Motor neuron (in vitro differentiated cells): ENCODE measurements around the gene NOC4L. TPM values are rescaled to one million over a fixed set of nuclear protein-coding genes. Genes with fewer than 3 reads are reported as not detected.

Source experiments
- ATAC-seq, 8 experiments: fragments of 200-7000 bp; cut with Tn5 transposase; replicated peaks in 6 of 8; 2 replicates each; pipeline ENCODE4 v1.8.0; 2021; ENCODE audit warnings: mild to moderate bottlenecking in 8 of 8, moderate library complexity in 8 of 8
- H3K27ac ChIP-seq, 2 donors: fragments of 250-450 bp; sonication (Bioruptor Pico); 2 replicates each; pipeline ENCODE4 v1.9.0; 2021; ENCODE audit warnings: antibody characterized with exemption in 2 of 2, mild to moderate bottlenecking in 2 of 2, moderate library complexity in 1 of 2
- H3K4me1 ChIP-seq, 2 donors: fragments of 250-450 bp; sonication (Bioruptor Pico); replicated peaks in 1 of 2; 2 replicates each; pipeline ENCODE4 v1.6.1; 2021; ENCODE audit warnings: antibody characterized with exemption in 2 of 2, mild to moderate bottlenecking in 2 of 2, moderate library complexity in 1 of 2
- H3K4me3 ChIP-seq, 5 donors: fragments of 250-450 bp; sonication (Bioruptor Pico); 2 replicates each; pipeline ENCODE4 v1.9.0; 2021; ENCODE audit warnings: antibody characterized with exemption in 5 of 5, mild to moderate bottlenecking in 5 of 5, moderate library complexity in 4 of 5
- WGBS, 10 experiments: fragments of 450-650 bp; shearing (Covaris generic); methylation state at CpG; one replicate each; pipeline ENCODE4 v1.0.0; 2022; 5-methylcytosine and 5-hydroxymethylcytosine counted together
- in situ Hi-C, 9 experiments: fragments of 400-800 bp; cut with MboI; loops; one replicate each; pipeline ENCODE4 v1.15.0; 2021; ENCODE audit warnings: low sequenced_read_pairs in 9 of 9, low pct_unique_long_range_greater_than_20kb in 2 of 9; ENCODE audit not compliant: unreplicated experiment in 9 of 9
- total RNA-seq, 8 experiments: library from RNA; unstranded; fragments of 300-600 nt; gene quantifications; 2 replicates each; pipeline versions ENCODE4 v1.2.3 to v1.2.4, GENCODE V29; 2022

Gene NOC4L
- total RNA-seq, 8 experiments from 2014 or later, result 7.7 to 29.0 (median 16.1) TPM

GRCh38 chr12:132164426-132164825 lies 20.2 kb downstream of the NOC4L start:
- ATAC-seq, result no peak
- H3K27ac ChIP-seq, result no peak overlapping the region
- no peak overlapping the region for H3K4me3 ChIP-seq
- in situ Hi-C loops, result loop anchor here in 2 of 9 experiments (10.0 to 25.0 kb wide), 3 partner anchors 240 to 448 kb away; partner anchors contain the start of genes LRCOL1 (in 1 of the 2) and P2RX2 (in 1 of the 2)
- WGBS, 10 experiments, result 75 to 100% (median 83%) methylated on average over 1 to 6 of the region's 7 CpGs; no CpG with 5 or more reads in 2 of the 10 experiments
- H3K4me1 ChIP-seq, result no peaks in the 10 kb centered on the region

GRCh38 chr12:132165584-132165983 lies 21.3 kb downstream of the NOC4L start:
- Histone ChIP-seq H3K4me3 (no peak overlapping the region), H3K27ac (no peak overlapping the region), H3K4me1 (peaks cover 4 to 11% of the 10 kb centered on the region in 2 donors)
- ATAC-seq, result no peak
- in situ Hi-C loops, result loop anchor here in 2 of 9 experiments (10.0 to 25.0 kb wide), 3 partner anchors 239 to 447 kb away; partner anchors contain the start of genes LRCOL1 (in 1 of the 2) and P2RX2 (in 1 of the 2)
- WGBS, 10 experiments, result 86 to 100% (median 97%) methylated on average over 3 to 6 of the region's 6 CpGs; no CpG with 5 or more reads in 3 of the 10 experiments

- H3K27ac ChIP-seq, result no peak overlapping the region
- H3K4me1 ChIP-seq, result peaks cover 4 to 11% of the 10 kb centered on the region in 2 donors
- 47 to 100% (median 71%) methylated on average over 1 to 2 of the region's 2 CpGs; no CpG with 5 or more reads in 2 of the 10 experiments for WGBS, 10 experiments
- in situ Hi-C loops, result loop anchor here in 2 of 9 experiments (10.0 to 25.0 kb wide), 3 partner anchors 239 to 446 kb away; partner anchors contain the start of genes LRCOL1 (in 1 of the 2) and P2RX2 (in 1 of the 2)
- H3K4me3 ChIP-seq, result no peak overlapping the region
- ATAC-seq, result no peak
Measured at GRCh38 chr12:132166093-132166492, 21.8 kb downstream of the NOC4L start.

GRCh38 chr12:132166801-132167591 lies 22.7 kb downstream of the NOC4L start:
- in situ Hi-C loops, result loop anchor here in 2 of 9 experiments (10.0 to 25.0 kb wide), 3 partner anchors 238 to 445 kb away; partner anchors contain the start of genes LRCOL1 (in 1 of the 2) and P2RX2 (in 1 of the 2)
- H3K27ac ChIP-seq, result no peak overlapping the region
- peaks cover 4 to 11% of the 10 kb centered on the region in 2 donors for H3K4me1 ChIP-seq
- WGBS, 10 experiments, result 57 to 100% (median 82%) methylated on average over 1 to 5 of the region's 10 CpGs; no CpG with 5 or more reads in 4 of the 10 experiments
- no peak overlapping the region for H3K4me3 ChIP-seq
- ATAC-seq, result no peak

- Histone ChIP-seq H3K4me1 (peaks cover 4 to 11% of the 10 kb centered on the region in 2 donors), H3K27ac (no peak overlapping the region), H3K4me3 (no peak overlapping the region)
- in situ Hi-C loops, result loop anchor here in 2 of 9 experiments (10.0 to 25.0 kb wide), 3 partner anchors 237 to 445 kb away; partner anchors contain the start of genes LRCOL1 (in 1 of the 2) and P2RX2 (in 1 of the 2)
- WGBS, 10 experiments, result 61 to 80% (median 72%) methylated on average over 1 to 7 of the region's 30 CpGs; no CpG with 5 or more reads in 6 of the 10 experiments
- ATAC-seq, result no peak
Measured at GRCh38 chr12:132167611-132168310, 23.5 kb downstream of the NOC4L start.

- ATAC-seq, result no peak
- in situ Hi-C loops, result loop anchor here in 2 of 9 experiments (10.0 to 25.0 kb wide), 3 partner anchors 236 to 444 kb away; partner anchors contain the start of genes LRCOL1 (in 1 of the 2) and P2RX2 (in 1 of the 2)
- no peak overlapping the region for H3K4me3 ChIP-seq
- peaks cover 4 to 11% of the 10 kb centered on the region in 2 donors for H3K4me1 ChIP-seq
- no peak overlapping the region for H3K27ac ChIP-seq
- WGBS, 10 experiments, result 90% methylated on average over 2 of the region's 31 CpGs; no CpG with 5 or more reads in 9 of the 10 experiments
Measured at GRCh38 chr12:132168311-132169031, 24.2 kb downstream of the NOC4L start.

- no peak overlapping the region for H3K4me3 ChIP-seq
- H3K4me1 ChIP-seq, result peaks cover 4 to 11% of the 10 kb centered on the region in 2 donors
- H3K27ac ChIP-seq, result no peak overlapping the region
- in situ Hi-C loops, result loop anchor here in 2 of 9 experiments (10.0 to 25.0 kb wide), 3 partner anchors 235 to 443 kb away; partner anchors contain the start of genes LRCOL1 (in 1 of the 2) and P2RX2 (in 1 of the 2)
- WGBS, 10 experiments, result 70 to 100% methylated on average over 2 of the region's 17 CpGs; no CpG with 5 or more reads in 8 of the 10 experiments
- ATAC-seq, result no peak
Measured at GRCh38 chr12:132169376-132169775, 25.1 kb downstream of the NOC4L start.

- in situ Hi-C loops, result loop anchor here in 1 of 9 experiments (25.0 kb wide), 2 partner anchors 242 to 442 kb away; partner anchors contain the start of genes LRCOL1 and P2RX2
- peak; percentile 80 to 94 (median 84) for ATAC-seq
- Histone ChIP-seq H3K4me3 (no peak overlapping the region), H3K4me1 (peaks cover 4 to 11% of the 10 kb centered on the region in 2 donors), H3K27ac (peak overlapping the region in 1 of 2 donors; percentile 2)
- 0 to 63% (median 13%) methylated on average over 1 to 10 of the region's 16 CpGs; no CpG with 5 or more reads in 2 of the 10 experiments for whole genome bisulfite sequencing, 10 experiments
Measured at GRCh38 chr12:132170094-132170636, 25.9 kb downstream of the NOC4L start.

- 73 to 100% (median 83%) methylated on average over 2 to 14 of the region's 33 CpGs; no CpG with 5 or more reads in 6 of the 10 experiments for WGBS, 10 experiments
- H3K27ac ChIP-seq, result no peak overlapping the region
- no peak for ATAC-seq
- in situ Hi-C loops, result loop anchor here in 1 of 9 experiments (25.0 kb wide), 2 partner anchors 242 to 442 kb away; partner anchors contain the start of genes LRCOL1 and P2RX2
- peaks cover 4 to 11% of the 10 kb centered on the region in 2 donors for H3K4me1 ChIP-seq
- no peak overlapping the region for H3K4me3 ChIP-seq
Measured at GRCh38 chr12:132170637-132171292, 26.5 kb downstream of the NOC4L start.

- in situ Hi-C loops, result loop anchor here in 1 of 9 experiments (25.0 kb wide), 2 partner anchors 241 to 441 kb away; partner anchors contain the start of genes LRCOL1 and P2RX2
- no peak for ATAC-seq
Measured at GRCh38 chr12:132171293-132171967, 27.2 kb downstream of the NOC4L start.

More at GRCh38 chr12:132171293-132171967, 27.2 kb downstream of the NOC4L start:
- H3K4me3 ChIP-seq, result no peak overlapping the region
- H3K27ac ChIP-seq, result no peak overlapping the region
- WGBS, 10 experiments, result 36 to 88% (median 40%) methylated on average over 1 to 5 of the region's 24 CpGs; no CpG with 5 or more reads in 7 of the 10 experiments
- peaks cover 4 to 14% of the 10 kb centered on the region in 2 donors for H3K4me1 ChIP-seq
